Activated CD4-positive, alpha-beta T cell treated with anti-CD3 and anti-CD28 coated beads, Interleukin-2, amount 50 U/mL, for 48 hours (primary cell): ENCODE data around the gene C2CD4B.

Experiments used
- DNase-seq, 2 experiments: peaks; one replicate each; pipeline ENCODE4 v3.0.0-alpha.2; 2020

C2CD4B gene

DNA sequence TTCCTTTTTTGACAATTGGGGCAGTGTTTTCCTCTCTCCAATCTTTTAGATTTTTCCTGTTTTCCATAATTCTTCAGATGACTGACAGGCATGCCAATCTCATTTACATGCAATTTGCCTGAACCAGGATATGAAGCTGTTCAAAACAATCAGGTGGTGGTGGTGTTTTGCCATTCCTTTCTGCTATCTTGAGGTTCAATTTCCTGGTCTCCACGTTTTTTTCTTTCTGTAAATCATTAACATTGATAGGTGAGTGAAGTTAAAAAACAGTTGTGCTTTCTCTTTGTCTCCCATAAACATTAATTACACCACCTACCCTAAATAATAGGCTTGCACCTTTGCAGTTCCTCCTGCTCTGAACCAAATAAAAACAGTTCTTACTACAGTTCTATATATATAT, 49.2 kb downstream of the C2CD4B start:
- DNase-seq: no peak
